GM19238 (cell line): ENCODE results near the gene COL8A2.

ENCODE experiments used
- DNase-seq: peaks from one replicate; pipeline ENCODE4 v3.0.0; 2011; ENCODE audit warnings: low spot score; ENCODE audit not compliant: insufficient read length

Gene COL8A2

DNA sequence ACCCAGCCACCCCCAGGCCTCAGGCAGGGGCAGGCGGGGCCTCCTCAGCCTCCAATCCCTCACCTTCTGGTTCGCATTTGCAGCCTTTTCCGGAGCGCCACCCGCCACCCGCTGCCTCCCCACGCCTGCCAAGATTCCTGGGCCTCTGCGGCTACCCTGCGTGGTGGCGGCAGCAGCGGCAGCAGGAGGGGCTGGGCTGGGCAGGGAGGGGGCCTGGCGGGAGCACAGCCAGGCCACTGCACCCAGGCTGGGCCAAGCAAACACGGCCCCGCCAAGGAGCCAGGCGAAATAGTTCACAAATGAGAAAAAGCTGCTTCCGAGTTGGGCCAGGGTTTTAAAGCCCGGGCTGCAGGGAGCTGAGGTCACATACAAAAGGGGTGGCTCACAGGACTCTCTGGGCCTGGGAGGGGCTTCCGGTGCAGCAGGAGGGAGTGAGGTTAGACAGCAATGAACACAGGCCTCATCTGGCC lies 9.8 kb downstream of the COL8A2 start:
- no peak for DNase-seq

GRCh38 chr1:36114371-36114770 lies 10.7 kb downstream of the COL8A2 start:
- DNase-seq, result no peak

- DNase-seq, result no peak
Measured at GRCh38 chr1:36112823-36113222, 12.2 kb downstream of the COL8A2 start.

GRCh38 chr1:36111151-36111550 lies 13.9 kb downstream of the COL8A2 start:
- no peak for DNase-seq

DNA sequence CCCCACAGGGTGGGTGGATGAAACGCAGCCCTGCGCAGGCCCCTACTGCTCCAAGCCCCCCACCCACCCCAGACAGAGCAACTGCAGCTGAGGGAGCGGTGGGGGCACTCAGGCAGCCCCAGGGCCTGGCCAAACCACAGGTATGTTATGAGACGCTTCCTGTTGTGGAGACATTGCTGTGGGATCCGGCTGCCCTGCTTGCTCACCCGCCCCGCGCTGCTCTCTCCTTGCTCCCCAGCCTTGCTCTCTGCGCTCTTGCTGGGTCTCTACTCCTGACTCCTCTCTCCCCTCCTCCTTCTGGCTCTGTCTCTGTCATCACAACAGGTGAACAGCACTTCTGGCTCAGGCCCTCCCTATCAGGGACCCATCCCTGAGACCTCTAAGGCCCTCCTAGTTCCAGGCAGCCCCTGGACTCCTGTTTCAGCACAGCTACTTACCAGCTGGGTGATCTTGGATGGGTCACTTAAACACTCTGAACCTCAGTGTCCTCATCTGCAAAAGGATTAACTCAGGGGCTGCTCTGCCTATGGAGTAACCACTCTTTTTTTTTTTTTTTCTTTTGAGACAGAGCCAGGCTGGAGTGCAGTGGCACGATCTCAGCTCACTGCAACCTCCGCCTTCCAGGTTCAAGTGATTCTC lies 15.9 kb downstream of the COL8A2 start:
- DNase-seq, result no peak

GRCh38 chr1:36108314-36108713 lies 16.7 kb downstream of the COL8A2 start:
- no peak for DNase-seq

DNA sequence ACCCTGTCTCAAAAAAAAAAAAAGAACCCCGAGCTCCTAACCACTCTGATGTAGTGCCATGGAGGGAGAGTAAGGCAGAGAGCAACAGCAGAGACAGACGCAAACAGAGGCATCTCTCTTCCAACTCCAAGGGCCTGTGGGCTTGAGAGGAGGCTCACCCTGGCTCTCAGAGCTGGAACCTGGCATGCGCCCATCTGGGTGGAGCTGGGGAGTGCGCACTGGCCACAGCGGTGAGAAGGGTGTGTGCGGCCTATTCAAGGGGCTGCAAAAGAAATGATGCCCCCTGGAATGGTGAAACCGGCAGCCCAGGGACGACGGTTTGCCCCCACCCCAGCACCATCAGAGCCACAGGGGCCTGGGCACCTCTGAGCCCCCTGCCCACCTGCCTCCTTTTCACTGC lies 17.6 kb downstream of the COL8A2 start:
- no peak for DNase-seq

DNA sequence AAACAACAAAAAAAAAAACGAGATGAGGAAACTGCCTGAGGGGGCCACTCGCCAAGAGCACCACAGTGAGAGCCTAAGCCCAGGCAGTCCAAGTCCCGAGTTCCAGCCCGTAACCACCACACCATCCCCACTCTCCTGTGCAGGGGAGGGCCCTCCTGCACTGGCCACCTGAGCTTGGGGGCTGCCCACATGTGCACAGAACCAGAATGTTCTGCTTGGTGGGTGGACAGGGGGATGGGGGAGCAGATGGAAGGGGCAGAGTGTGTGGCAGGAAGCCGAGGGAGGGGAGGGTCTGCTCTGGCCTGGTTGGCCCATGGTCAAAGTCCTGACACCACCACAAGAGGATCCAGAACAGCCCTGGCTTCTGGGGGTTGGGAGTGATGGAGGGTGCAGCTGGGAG lies 18.8 kb downstream of the COL8A2 start:
- DNase-seq, result no peak

DNA sequence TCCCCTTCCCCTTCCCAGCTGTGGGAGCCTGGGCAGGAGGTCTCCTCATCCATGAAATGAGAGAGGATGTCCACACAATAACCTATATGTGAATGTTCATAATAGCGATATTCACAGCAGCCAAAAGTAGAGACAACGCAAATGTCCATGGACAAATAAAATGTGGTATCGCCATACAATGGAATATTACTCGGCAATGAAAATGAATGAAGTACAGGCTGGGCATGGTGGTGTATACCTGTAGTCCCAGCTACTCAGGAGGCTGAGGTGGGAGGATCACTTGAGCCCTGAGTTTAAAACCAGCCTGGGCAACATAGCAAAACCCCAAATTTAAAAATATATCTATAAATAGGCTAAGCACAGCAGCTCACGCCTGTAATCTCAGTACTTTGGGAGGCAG lies 23.5 kb downstream of the COL8A2 start:
- DNase-seq, result no peak

DNA sequence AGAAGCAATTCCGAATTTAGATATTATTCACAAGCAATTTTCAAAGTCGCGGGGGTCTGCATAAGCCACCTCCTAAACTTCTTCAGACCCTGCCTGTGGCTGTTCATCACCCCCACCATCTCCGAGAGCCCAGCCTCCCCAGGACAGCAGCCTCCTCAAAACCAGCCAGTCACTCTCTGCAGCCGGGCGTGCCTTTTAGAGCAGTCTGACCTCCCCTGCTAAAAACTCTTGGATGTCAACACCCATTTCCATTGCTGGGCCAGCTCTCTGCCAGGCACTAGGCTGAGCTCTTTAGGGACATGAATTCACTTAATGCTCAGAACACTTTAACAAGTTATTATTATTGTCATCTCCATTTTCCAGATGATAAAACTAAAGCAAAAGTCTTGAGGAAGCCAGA lies 24.6 kb downstream of the COL8A2 start:
- DNase-seq, result no peak

GRCh38 chr1:36099681-36100341 lies 25.2 kb downstream of the COL8A2 start:
- peak; percentile 78 for DNase-seq

GRCh38 chr1:36098650-36099365 lies 26.2 kb downstream of the COL8A2 start:
- DNase-seq, result no peak

DNA sequence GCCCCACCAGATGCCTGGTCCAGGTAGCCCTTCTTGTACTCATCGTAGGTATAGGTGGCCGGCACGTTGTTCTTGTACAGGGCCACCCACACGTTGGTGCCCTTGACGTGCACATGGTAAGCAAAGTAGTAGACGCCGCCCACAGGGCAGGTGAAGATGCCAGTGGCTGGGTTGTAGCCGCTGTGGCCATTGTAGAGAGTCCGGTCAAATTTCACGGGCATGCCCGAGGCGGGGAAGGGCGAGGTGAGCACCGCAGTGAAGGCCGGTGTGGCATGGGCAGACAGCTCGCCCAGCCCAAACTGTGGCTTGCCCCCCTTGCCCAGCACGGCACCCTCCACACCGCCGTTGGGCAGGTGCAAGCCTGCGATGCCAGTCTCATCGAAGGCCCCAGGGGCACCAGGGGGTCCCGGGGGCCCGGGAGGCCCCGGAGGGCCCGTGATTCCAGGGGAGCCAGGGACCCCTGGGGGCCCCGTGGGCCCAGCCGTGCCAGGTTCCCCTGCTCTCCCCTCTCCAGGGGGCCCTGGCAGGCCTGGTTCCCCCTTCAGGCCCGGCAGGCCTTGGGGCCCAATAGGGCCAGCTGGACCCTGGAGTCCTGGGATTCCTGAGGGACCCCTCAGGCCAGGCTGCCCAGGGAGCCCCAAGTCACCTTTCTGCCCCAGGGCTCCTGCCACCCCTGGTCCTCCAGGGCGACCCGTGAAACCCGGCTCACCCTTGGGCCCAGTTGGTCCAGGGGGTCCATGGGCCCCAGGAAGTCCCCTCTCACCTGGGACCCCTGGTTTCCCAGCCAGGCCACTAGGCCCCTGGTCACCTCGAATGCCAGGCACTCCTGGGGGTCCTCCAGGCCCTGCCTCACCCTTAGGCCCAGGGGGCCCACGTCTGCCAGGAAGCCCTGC lies 27.1 kb downstream of the COL8A2 start:
- DNase-seq, result no peak

GRCh38 chr1:36096500-36097432 lies 28.3 kb downstream of the COL8A2 start:
- no peak for DNase-seq

DNA sequence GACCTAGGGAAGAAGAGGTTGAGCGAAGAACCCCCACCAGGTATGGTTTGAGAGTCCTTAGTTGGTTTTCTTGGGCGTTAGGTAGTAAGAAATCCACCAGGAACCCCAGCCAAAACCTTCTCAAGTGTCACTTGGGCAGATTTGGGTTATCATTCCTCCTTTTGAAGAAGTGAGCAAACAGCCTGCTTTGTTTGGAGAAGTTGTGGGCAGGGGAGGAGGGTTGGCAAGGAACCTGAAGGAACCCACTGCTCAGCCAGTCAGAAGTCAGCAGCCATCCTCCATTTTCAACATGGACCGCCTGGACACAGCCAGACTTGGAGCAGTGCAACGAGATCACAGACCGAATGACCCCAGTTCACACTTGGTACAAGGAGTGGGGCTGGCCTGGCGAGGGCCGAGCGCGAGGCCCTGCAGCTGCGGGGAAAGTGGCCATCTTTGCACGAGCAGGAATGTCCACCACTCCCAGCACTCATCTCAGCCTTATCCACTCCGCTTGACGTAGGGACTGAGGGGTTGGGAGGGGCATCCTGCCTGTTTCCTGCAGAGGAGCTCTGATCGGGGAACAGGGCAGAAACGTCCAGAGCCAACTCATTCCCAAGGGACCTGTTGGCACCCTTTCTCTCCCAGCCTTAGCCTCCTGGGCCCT lies 29.1 kb downstream of the COL8A2 start:
- DNase-seq, result no peak

GRCh38 chr1:36094621-36095061 lies 30.4 kb downstream of the COL8A2 start:
- no peak for DNase-seq

DNA sequence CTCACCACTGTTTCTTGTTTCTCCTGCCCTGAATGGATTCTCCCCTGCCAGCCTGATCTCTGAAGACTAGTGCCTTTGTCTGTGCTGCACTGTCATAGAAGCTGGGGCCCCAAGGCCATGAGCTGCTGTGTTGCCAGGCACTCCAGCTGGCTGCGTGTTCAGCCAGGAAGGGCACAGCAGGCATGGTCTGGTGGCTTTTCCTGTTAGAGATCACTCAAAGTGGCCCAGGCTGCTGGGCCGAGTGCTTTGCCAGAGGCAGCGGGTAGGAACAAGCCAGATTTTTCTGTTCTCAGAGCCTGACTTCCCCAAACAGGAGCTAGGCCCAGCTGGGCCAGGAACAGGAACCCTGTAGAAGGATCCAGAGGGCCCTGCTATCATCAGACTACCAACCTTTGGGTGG lies 31.1 kb downstream of the COL8A2 start:
- no peak for DNase-seq

DNA sequence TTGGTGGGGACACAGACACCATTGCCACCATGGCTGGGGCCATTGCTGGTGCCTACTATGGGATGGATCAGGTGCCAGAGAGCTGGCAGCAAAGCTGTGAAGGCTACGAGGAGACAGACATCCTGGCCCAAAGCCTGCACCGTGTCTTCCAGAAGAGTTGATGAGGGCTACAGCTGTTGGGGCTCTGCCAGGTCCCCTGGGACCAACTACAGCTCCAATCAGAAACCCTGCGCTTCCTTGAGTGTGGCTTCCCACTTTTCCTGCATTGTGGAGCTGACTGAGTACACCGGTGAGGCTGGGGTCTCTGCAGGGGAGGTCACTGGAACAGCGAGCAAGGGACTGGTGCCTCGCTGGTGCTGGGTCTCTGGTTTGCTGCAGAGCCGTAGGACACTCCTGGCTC lies 31.8 kb downstream of the COL8A2 start:
- DNase-seq, result no peak

GRCh38 chr1:36092798-36093185 lies 32.2 kb downstream of the COL8A2 start:
- no peak for DNase-seq
